Activated CD4-positive, alpha-beta T cell treated with anti-CD3 and anti-CD28 coated beads, Interleukin-2, amount 50 U/mL, for 48 hours (primary cell): Measurements from ENCODE around the gene ANKRD63.
A peak's percentile ranks its signal among the peaks of the same experiment; 100 is the strongest.

Source experiments
- DNase-seq, 2 experiments: peaks; one replicate each; pipeline ENCODE4 v3.0.0-alpha.2; 2020

ANKRD63 gene

DNA sequence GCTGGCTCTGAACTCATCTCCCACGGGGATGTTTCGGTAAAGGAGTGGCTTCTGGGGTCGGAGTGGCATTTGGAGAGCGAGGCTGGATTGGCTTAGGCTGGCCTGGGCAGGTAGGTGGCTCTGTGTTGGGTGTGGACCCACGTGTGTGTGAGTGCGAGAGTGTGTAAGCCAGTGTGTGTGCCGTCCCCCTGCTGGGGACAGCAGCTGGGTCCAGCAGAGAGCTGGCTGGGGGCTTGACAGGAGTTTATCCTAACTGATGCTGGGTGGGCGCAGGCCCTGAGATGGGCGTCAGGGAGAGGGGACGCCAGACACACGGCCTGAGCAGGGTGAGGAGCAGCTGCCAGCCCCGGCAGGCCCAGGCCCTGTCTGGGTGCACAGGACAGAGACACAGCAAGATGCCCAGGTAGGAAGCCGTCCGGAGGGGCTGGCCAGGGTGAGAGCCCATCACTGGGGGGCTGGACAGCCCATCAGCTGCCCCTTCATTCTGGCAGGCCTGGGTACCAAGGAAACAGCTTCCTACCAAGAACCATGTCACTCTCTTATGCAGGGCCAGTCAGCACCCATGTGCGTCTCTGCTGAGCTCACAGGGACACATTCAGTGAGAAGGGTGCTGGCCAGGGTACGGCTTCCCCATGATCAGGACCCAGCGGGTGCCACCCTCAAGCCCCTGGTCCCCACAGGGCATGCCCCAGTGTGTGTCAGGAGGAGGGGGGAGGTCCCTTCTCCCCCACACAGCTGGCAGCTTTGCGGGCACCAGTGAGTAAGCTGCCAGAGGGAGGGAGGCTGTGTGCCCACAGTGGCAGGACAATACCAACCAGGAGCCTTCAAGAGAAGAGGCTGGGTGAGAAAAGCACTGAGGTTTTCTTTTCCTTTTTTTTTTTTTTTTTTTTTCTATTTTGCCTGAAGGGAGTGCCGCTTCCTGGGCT, 42.9 kb downstream of the ANKRD63 start:
- no peak for DNase-seq

DNA sequence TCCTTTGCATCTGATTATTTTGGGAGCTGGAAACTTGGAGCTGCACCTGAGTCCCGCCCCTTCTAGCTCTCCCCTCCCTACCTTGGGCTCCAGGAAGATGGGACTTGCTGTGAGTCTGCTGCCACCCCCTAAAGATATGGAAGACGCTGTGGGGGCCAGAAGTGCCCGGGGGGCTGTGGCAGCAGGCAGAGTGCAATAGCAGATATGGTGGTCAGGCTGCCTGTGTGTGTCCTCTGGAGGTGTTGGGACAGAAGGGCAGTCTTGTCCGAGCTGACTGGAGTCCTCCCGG, 43.5 kb downstream of the ANKRD63 start:
- no peak for DNase-seq

DNA sequence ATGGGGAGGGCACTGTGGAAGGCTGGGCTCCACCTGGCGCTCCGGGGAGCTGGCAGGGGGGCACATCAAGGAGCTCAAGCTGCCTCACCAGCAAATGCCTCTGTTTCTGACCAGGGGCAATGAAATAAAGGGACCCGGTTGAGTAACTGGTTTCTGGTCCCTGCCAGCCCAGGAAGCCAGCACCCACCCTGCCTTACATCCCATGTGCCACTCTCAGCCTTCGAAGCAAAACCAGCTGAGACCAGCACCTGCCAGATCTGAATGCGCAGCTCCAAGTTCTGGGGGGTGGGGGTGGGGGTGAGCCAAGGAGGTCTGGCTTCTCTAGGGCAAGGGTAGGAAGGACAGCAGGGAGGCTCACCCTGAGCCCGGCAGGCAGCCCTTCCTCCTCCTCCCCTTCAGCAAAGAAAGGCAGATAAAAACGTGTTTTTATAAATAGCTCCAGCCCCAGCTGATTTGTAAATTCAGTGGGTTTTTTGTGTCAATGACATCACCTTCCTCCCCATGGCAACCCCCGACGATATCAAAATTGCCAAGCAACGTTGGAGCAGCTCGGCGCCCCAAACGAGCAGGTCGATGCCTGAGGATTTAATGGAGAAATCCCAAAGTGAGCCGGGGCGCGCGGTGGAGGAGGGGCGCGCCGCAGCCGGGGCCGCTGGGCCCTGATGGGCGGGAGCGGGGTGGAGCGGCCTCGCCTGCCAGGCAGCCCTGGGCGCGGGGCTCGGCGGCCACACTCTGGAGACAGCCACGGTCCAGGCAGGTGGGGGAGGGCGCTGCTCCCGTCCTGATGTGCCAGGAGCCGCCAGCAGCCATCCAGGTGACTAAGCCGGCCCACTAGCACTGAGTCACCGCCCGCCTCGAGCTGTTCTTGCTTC, 44.1 kb downstream of the ANKRD63 start, which contains the start of gene PAK6:
Gene PAK6 (plus strand): TSS at position 532 of the 872 bp plus-strand sequence. CDS start 25,723 bp downstream, outside the sequence.
- peak; percentile 50 to 55 for DNase-seq

DNA sequence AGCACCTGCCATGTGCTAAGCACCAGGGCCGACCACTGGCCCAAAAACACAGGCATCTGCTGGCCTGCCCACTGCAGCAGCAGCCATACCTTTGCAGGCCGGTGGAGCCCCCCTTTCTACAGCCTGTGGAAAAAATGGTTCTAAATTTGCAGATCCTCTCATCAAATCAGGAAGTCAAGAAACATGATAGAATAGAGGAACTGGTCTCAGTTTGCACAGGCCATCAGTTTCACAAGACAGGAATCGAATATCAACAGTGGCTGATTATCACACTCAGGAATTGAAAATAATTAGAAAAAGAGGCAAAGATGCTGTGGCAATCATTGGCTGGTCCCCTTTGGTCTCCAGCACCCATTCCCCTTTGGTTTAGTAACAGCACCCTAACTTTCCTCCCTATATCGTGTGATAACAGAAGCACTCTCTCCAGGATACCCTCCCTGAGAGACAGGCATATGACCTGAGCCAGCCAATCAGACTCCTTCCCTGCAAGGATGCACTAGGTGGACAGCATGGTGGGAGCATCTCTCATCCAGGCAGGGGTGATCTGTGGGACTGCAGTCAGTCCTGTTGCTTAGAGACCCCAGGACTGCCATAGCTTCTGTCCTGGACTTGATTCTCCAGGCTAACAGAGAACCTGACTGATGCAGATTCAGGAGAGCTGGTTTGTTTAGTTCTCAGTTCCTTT, 47.5 kb downstream of the ANKRD63 start:
- no peak for DNase-seq

DNA sequence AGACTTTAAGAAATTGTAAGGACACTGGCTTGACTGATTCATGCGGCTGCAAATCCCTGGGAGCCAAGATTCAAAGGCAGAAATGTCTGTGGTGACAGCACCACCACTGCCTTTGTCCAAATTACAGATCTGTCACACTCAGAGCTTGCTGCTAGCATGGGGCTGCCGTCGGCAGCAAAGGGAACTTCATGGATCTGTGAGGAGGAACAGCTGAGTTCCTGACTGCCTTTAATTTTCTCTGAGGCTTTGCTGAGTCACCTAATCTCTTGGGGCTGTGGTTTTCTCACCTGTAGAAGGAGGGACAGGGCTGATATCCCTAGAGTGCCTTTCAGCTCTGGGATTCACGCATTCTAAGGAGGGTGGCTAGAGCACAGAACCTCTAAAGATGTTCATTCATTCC, 48.1 kb downstream of the ANKRD63 start:
- DNase-seq, result no peak

DNA sequence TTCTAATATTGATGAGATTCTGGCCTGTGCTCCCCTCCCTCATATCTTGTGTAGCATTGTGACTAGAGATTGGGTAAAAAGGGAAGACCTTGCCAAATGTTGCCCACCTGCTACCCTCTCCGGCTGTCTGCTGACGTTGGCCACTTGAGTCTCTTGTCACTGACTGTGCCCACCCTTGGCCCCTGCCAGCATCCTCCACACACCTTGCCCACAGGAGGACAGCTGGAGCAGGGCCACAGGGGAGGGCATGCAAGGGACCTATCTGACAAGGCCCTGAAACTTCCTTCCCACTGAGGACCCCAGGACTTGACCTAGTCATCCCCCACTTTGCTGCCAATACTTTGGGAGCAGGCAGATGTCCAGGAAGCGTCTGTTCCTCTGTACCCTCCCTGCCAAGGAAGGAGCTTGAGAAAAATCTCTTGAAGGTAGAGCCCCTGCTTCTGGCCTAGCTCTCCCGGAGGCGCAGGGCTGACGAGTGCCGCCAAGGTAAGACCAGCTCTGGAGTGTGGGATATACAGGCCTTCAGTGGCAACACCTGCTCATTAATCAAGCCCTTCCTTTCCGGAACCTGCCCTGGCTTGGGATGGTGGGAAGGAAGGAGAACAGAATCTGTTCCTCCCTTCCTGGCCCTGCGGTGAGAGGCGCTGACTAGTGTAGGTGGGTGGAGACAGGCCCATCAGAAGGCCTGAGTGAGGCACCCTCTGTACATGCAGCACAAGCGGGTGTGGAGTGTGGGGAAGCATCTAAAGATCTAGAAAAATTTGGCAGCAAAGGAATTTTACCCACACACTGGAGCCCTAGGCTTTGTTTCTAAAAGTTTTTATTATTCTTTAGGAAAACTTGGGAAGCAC, 48.9 kb downstream of the ANKRD63 start:
- no peak for DNase-seq

DNA sequence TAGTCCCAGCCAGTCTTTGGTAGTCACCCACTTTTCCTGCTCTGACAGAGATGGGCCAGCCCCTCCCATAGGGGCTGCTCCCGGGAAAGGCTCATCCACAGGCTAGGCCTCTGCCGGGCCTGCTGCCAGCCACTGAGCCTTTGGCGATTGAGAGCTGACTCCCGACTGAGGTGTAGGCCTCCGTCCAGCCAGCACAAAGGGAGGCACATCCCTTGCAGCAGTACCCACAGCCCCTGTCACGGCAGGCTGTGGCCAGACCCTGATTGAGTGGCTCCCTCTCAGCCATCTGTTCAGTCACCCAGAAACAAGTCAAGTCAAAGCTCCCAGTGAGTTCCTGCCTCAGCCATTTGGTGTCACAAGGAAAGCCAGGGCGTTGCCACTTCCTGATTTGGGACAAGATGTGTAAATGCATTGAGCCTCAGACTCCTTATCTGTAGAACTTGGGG, 50.2 kb downstream of the ANKRD63 start:
- no peak for DNase-seq
